Stimulated activated CD4-positive, alpha-beta T cell treated with anti-CD3 and anti-CD28 coated beads, Interleukin-1b, Interleukin-23, amount 100 ng/mL, for 4 hours (primary cell): ENCODE data around the gene TMEM145.

Source experiments
- DNase-seq, 2 donors: peaks; one replicate each; pipeline ENCODE4 v3.0.0-alpha.2; 2020; ENCODE audit warnings: low read depth in 2 of 2

TMEM145 gene

DNA sequence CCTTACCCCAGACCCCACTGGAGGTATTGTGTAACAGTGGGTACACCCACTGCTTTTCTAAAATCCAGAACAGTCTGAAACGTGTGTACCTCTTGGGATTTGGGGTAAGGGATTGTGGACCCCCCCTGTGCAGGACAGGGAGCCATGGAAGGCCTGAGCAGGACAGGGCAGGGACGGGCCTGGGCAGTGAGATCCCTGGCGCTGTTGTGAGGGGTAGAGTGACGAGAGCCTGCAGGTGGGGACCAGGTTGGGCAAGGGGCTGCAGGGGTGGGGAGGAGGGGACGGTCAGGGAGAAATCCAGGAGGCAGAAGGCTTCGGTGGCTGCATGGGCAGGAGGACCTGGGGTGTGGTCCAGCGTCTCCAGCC, 48.4 kb downstream of the TMEM145 start:
- no peak for DNase-seq

DNA sequence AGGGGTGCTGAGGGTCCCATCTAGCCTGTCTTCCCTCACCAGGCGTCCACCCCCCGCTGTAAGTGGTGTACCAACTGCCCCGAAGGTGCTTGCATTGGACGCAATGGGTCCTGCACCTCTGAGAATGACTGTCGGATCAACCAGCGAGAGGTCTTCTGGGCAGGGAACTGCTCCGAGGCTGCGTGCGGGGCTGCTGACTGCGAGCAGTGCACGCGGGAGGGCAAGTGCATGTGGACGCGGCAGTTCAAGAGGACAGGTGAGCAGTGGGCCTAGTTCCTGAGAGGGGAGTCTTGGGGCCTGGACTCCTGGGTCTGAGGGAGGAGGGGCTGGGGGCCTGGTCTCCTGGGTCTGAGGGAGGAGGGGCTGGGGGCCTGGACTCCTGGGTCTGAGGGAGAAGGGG, 49.2 kb downstream of the TMEM145 start:
- no peak for DNase-seq

DNA sequence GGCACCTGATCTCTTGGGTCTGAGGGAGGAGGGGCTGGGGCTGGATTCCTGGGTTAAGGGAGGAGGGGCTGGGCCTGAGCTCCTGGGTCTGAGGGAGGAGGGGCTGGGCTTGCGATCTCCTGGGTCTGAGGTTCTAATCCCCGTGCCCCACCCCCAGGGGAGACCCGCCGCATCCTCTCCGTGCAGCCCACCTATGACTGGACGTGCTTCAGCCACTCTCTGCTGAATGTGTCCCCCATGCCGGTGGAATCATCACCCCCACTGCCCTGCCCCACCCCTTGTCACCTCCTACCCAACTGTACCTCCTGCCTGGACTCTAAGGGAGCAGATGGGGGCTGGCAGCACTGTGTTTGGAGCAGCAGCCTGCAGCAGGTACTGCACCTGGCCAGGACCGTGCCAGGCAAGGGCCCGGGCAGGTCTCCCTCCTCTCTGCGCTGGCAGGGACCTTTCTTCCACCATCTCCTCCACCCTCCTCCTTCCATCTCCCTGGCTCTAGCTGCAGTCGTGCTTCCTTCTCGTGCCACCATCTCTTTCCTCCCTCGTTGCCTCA, 49.9 kb downstream of the TMEM145 start:
- no peak for DNase-seq

DNA sequence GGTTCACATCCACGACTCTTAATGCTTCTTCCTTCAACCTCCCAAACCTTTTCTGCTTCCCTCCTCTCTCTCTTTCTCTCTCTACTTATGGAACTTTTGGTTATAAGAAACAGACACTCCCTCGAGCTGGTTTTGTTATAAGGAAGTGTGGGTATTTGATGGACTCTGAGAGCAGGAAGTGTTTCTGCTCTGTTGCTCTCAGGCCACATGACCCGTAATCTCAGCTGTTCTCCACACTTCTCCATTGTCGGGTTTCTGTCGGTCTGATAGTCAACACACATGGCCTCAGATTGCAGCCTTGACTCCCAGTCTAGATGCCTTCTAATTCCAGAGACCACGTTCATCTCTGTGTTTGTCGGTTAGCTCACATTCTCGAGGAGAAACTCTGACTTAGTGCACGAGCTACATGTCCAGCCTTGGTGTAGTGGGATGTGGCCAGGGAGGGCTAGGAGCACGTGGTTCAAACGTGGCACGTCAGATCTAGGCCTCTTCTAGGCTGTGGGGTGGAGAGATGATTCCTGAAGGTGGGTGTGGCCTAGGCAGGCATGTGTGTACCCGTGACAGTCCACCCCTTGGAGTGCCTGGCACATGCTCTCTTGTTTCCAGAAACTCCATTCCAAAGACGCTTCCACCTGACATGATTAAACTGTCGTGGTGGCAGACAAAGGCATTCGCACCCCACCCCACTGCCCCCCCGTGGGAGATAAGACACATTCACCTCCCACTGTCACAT, 50.7 kb downstream of the TMEM145 start:
- no peak for DNase-seq

DNA sequence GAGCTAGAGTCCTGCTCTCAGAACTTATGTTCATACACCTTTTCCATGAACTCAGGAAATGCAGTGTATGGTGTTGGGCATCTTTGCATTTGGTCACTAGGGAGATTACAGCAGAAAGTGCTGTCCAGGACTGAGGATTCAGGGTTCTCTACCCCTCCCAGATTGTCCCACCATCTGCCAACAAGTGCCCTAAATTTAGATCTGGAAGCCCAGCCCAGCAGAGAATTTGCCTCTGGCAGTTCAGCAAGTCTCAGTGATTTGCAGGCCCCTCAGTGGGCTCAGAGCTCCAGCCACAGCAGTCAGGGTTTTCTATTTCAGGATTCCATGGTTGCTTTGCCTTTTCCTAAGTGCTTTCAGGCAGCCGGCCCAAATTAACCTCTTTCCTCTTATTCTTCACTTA, 53.6 kb downstream of the TMEM145 start:
- DNase-seq, result no peak

DNA sequence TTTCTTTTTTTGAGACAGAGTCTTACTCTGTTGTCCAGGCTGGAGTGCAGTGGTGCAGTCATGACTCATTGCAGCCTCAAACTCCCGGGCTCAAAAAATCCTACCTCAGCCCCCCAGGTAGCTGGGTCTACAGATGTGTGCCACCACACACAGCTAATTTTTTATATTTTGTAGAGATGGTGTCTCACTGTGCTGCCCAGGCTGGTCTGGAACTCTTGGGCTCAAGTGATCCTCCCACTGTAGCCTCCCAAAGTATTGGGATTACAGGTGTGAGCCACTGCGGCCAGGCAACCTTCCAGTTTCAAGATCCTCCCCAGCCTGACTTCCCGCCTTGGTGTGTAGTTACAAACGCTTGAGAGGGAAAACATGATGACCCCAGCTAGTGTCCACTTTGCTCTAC, 54.8 kb downstream of the TMEM145 start:
- DNase-seq, result no peak

DNA sequence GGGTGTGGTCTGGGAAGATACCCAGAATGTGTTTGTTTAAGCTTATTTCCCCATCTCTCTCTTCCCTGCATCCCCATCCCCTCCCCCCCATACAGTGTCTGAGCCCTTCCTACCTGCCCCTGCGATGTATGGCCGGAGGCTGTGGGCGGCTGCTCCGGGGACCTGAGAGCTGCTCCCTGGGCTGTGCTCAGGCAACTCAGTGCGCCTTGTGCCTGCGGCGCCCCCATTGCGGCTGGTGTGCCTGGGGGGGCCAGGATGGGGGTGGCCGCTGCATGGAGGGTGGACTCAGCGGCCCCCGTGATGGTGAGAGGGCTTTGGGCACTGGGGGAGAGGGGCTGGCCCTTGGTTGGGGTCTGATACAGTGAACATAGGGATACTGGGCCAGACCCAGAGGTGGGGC, 55.3 kb downstream of the TMEM145 start:
- no peak for DNase-seq

DNA sequence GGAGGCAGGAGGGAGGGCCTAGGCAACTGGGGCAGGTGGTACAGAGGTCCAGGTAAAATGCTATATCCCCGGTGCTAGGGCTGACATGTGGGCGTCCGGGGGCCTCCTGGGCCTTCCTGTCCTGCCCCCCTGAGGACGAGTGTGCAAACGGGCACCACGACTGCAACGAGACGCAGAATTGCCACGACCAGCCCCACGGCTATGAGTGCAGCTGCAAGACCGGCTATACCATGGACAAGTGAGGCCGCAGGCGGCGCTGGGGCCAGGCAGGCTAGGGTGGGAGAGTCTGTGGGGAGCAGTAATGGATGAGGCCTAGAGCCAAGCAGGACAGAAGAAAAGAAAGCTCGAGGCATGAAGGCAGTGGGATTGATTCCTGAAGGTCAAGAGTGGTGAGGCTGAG, 55.7 kb downstream of the TMEM145 start:
- DNase-seq, result no peak

DNA sequence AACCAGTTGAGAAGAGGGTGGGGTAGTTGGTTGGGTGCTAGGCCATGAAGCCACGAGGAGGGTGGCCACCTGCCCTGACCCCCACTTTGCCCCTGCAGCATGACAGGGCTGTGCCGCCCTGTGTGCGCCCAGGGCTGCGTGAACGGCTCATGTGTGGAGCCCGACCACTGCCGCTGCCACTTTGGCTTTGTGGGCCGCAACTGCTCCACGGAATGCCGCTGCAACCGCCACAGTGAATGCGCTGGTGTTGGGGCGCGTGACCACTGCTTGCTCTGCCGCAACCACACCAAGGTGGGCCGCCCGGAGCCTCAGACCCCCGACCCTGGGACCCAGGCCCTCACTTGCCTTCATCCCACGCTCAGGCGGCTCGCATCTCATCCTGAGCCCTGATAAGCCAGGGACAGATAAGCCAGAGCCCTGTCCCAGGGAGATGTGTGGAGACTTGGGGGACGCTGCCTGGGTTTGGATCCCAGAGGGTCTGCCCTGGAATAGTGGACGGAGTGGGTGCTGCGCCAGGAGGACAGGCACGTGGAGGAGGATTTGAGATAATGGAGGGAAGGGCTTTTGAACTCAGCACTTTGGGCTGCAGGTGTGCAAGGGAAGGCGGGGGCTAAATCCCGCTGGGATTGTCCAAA, 56.4 kb downstream of the TMEM145 start:
- DNase-seq, result no peak

DNA sequence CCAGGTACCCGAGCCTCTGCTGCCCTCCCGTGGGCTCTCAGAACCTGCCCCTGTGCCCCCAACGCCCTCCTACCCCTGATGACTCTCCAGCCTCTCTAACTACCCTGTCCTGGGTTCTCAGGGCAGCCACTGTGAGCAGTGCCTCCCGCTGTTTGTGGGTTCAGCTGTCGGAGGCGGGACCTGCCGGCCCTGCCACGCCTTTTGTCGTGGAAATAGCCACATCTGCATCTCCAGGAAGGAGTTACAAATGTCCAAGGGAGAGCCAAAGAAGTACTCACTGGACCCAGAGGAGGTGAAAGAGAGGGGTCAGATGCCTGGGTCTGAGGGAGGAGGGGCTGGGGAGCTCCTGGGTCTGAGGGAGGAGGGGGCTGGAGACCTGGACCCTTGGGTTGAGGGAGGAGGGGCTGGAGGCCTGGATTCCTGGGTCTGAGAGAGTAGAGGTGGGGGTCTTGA, 57.0 kb downstream of the TMEM145 start:
- no peak for DNase-seq

DNA sequence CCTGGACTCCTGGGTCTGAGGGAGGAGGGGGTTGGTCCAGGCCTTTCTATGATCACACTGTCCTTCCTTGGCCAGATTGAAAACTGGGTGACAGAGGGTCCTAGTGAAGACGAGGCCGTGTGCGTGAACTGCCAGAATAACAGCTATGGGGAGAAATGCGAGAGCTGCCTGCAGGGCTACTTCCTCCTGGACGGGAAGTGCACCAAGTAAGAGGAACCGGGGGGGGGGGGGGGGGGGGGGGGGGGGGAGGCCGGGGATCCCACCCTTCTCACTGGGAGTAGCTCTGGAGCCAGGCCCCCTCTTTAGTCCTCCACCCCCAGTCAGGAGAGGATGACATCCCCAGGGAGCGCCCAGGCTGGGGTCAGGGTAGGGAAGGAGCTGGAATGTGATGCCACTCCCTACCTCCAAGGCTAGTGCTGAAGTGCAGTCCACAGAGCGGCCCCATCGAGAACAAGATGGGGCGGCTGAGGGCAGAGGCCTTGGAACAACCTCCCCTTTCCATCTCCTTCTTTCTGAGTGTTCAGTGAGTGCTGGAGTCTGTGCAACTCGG, 57.6 kb downstream of the TMEM145 start:
- DNase-seq, result no peak
